Neuronal stem cell (in vitro differentiated cells): ENCODE measurements around the gene LY86.
A peak's percentile ranks its signal among the peaks of the same experiment; 100 is the strongest.

ENCODE experiments used
- DNase-seq: peaks from one replicate; pipeline ENCODE4 v3.0.0-alpha.2; 2013; ENCODE audit warnings: low spot score
- H2AFZ ChIP-seq: one replicate; pipeline ENCODE4 v1.6.1; 2013; ENCODE audit warnings: mild to moderate bottlenecking, low read length, inconsistent platforms
- H2AK5ac ChIP-seq: 2 replicates; pipeline ENCODE4 v1.6.1; 2013; ENCODE audit warnings: low read depth, mild to moderate bottlenecking, inconsistent platforms, low read length, moderate library complexity, mixed read lengths
- H2BK120ac ChIP-seq: 2 replicates; pipeline ENCODE4 v1.6.1; 2013; ENCODE audit warnings: low read depth, mild to moderate bottlenecking, inconsistent platforms, low read length, moderate library complexity, mixed read lengths
- H2BK12ac ChIP-seq: one replicate; pipeline ENCODE4 v1.6.1; 2013; ENCODE audit warnings: low read length, inconsistent platforms
- H2BK15ac ChIP-seq: 2 replicates; pipeline ENCODE4 v1.6.1; 2013; ENCODE audit warnings: mild to moderate bottlenecking, low read length, inconsistent platforms, mixed read lengths
- H2BK5ac ChIP-seq: one replicate; pipeline ENCODE4 v1.6.1; 2013; ENCODE audit warnings: inconsistent platforms, mild to moderate bottlenecking, low read length, moderate library complexity
- H3K14ac ChIP-seq: one replicate; pipeline ENCODE4 v1.6.1; 2013; ENCODE audit warnings: low read length, inconsistent platforms
- H3K18ac ChIP-seq: 2 replicates; pipeline ENCODE4 v1.6.1; 2013; ENCODE audit warnings: low read length, inconsistent platforms
- H3K23ac ChIP-seq: 2 replicates; pipeline ENCODE4 v1.6.1; 2013; ENCODE audit warnings: low read depth, mild to moderate bottlenecking, mixed read lengths, low read length, inconsistent platforms; ENCODE audit not compliant: poor library complexity
- H3K27ac ChIP-seq: replicated peaks from 3 replicates; pipeline ENCODE4 v1.5.1; 2013; ENCODE audit warnings: low read length, inconsistent platforms
- H3K27me3 ChIP-seq, 3 experiments: 2 replicates each; pipeline ENCODE4 v1.6.1; 2013; ENCODE audit warnings: low read length in 3 of 3, mild to moderate bottlenecking in 2 of 3, inconsistent platforms in 1 of 3, low read depth in 1 of 3, mixed read lengths in 1 of 3, moderate library complexity in 1 of 3; ENCODE audit not compliant: control insufficient read depth in 3 of 3, insufficient read depth in 3 of 3
- H3K36me3 ChIP-seq, 2 donors: replicated peaks in 1 of 2; 2 replicates each; pipeline ENCODE4 v1.6.1; 2013; ENCODE audit warnings: low read length in 2 of 2; ENCODE audit not compliant: control insufficient read depth in 2 of 2, insufficient read depth in 2 of 2
- H3K4ac ChIP-seq: 2 replicates; pipeline ENCODE4 v1.6.1; 2013; ENCODE audit warnings: inconsistent platforms, mild to moderate bottlenecking, low read length, moderate library complexity
- H3K4me1 ChIP-seq, 2 donors: 1 replicate in 1 of 2; 2 replicates in 1 of 2; pipeline ENCODE4 v1.6.1; 2013; ENCODE audit warnings: low read length in 2 of 2, low read depth in 1 of 2; ENCODE audit not compliant: control insufficient read depth in 2 of 2, insufficient read depth in 1 of 2
- H3K4me2 ChIP-seq: one replicate; pipeline ENCODE4 v1.6.1; 2013; ENCODE audit warnings: mild to moderate bottlenecking, low read length, inconsistent platforms; ENCODE audit not compliant: insufficient read depth, poor library complexity, severe bottlenecking
- H3K4me3 ChIP-seq, 2 donors: 2 replicates each; pipeline ENCODE4 v1.5.1; 2013; ENCODE audit warnings: low read length in 2 of 2, mild to moderate bottlenecking in 2 of 2, inconsistent platforms in 1 of 2, moderate library complexity in 1 of 2
- H3K79me1 ChIP-seq: one replicate; pipeline ENCODE4 v1.6.1; 2013; ENCODE audit warnings: low read depth, mild to moderate bottlenecking, inconsistent platforms, low read length, moderate library complexity
- H3K9ac ChIP-seq: one replicate; pipeline ENCODE4 v1.6.1; 2013; ENCODE audit warnings: mild to moderate bottlenecking, low read depth, low read length, inconsistent platforms; ENCODE audit not compliant: poor library complexity
- H3K9me3 ChIP-seq, 2 donors: replicated peaks in 1 of 2; 2 replicates each; pipeline versions ENCODE3 to v1.6.1; 2013; ENCODE audit warnings: low read length in 2 of 2, mild to moderate bottlenecking in 2 of 2, inconsistent platforms in 1 of 2, low read depth in 1 of 2, mixed read lengths in 1 of 2, moderate library complexity in 1 of 2; ENCODE audit not compliant: control insufficient read depth in 2 of 2, insufficient read depth in 1 of 2
- H4K8ac ChIP-seq: one replicate; pipeline ENCODE4 v1.6.1; 2013; ENCODE audit warnings: low read depth, mild to moderate bottlenecking, inconsistent platforms, low read length, moderate library complexity
- H4K91ac ChIP-seq: one replicate; pipeline ENCODE4 v1.6.1; 2013; ENCODE audit warnings: low read length, low read depth, mild to moderate bottlenecking, inconsistent platforms; ENCODE audit not compliant: poor library complexity
- WGBS, 2 donors: extraction: QIAGEN DNeasy Blood & Tissue Kit; methylation state at CpG; one replicate each; pipeline ENCODE4 v1.1.7; 2013; ENCODE audit warnings: missing lambda C conversion rate in 2 of 2, mixed read lengths in 1 of 2; ENCODE audit not compliant: insufficient read length in 2 of 2, insufficient replicate concordance in 1 of 2; ENCODE audit errors: extremely low coverage in 2 of 2; 5-methylcytosine and 5-hydroxymethylcytosine counted together

Gene LY86

DNA sequence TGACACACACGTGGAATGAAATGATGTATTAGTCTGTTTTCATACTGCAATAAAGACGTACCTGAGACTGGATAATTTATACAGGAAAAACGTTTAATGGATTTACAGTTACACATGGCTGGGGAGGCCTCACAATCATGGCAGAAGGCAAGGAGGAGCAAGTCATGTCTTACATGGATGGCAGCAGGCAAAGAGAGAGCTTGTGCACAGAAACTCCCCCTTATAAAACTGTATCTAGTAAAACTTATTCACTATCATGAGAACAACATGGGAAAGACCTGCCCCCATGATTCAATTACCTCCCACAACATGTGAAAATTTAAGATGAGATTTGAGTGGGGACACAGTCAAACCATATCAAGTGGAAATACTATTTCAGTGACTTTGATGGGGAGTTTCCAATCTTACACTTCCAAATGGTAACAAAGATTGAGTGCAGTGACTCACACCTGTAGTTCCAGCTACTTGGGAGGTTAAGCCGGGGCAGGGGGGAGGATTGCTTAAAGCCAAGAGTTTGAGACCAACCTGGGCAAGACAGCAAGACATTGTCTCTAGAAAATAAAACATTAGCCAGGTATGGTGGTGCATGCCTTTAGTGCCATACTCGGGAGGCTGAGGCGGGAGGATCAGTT, 8.2 kb upstream of the LY86 start:
- Histone ChIP-seq H3K36me3 (no peaks in the 10 kb centered on the region), H3K18ac (no peak overlapping the region), H3K4me3 (no peak overlapping the region), H3K4me1 (no peaks in the 10 kb centered on the region), H2BK5ac (no peak overlapping the region), H2BK12ac (no peak overlapping the region), H4K91ac (no peak overlapping the region), H3K27me3 (no peaks in the 10 kb centered on the region), H2BK120ac (no peak overlapping the region), H3K23ac (no peak overlapping the region), H3K27ac (no peak overlapping the region), H3K9me3 (no peaks in the 10 kb centered on the region), H3K79me1 (no peaks in the 10 kb centered on the region), H2BK15ac (no peak overlapping the region), H2AFZ (no peak overlapping the region), H3K4me2 (no peak overlapping the region), H2AK5ac (no peak overlapping the region), H4K8ac (no peak overlapping the region), H3K9ac (no peak overlapping the region), H3K4ac (no peak overlapping the region), H3K14ac (no peak overlapping the region)
- no CpG with 5 or more reads among the region's 6 CpGs for WGBS, 2 donors
- DNase-seq: no peak

DNA sequence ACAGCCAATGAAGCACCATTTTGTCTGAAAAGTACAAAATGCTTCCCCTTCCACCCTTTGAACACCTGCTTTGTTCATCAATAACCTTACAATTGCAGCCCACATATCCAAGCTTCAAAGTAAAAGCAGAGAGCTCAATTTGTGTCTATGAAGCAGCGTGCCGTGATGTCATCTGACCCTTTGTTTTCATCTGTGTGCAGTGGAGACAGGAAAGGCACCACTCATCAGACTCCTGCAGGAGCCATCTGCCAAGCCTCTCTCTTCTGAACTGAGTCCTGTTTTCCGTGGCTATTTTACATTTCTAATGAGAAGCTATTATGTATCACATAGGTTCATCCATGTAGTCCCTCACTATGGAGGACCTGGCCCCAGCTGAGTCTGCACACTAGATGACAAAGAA, 7.5 kb upstream of the LY86 start:
- no peak overlapping the region for H2AK5ac ChIP-seq
- H2BK5ac ChIP-seq: no peak overlapping the region
- H3K79me1 ChIP-seq: no peaks in the 10 kb centered on the region
- H2BK12ac ChIP-seq: no peak overlapping the region
- H3K23ac ChIP-seq: no peak overlapping the region
- no CpG with 5 or more reads among the region's 3 CpGs for WGBS, 2 donors
- no peak overlapping the region for H4K8ac ChIP-seq
- H3K18ac ChIP-seq: no peak overlapping the region
- no peak overlapping the region for H2BK15ac ChIP-seq
- no peak overlapping the region for H3K27ac ChIP-seq
- H3K4me3 ChIP-seq: no peak overlapping the region
- H3K4ac ChIP-seq: no peak overlapping the region
- H3K9me3 ChIP-seq: no peaks in the 10 kb centered on the region
- no peaks in the 10 kb centered on the region for H3K27me3 ChIP-seq
- no peaks in the 10 kb centered on the region for H3K4me1 ChIP-seq
- H3K4me2 ChIP-seq: no peak overlapping the region
- H4K91ac ChIP-seq: no peak overlapping the region
- no peaks in the 10 kb centered on the region for H3K36me3 ChIP-seq
- no peak overlapping the region for H3K9ac ChIP-seq
- no peak overlapping the region for H2AFZ ChIP-seq
- DNase-seq: no peak
- H2BK120ac ChIP-seq: no peak overlapping the region
- no peak overlapping the region for H3K14ac ChIP-seq

- no peak overlapping the region for H2BK120ac ChIP-seq
- no peaks in the 10 kb centered on the region for H3K4me1 ChIP-seq
- no peaks in the 10 kb centered on the region for H3K27me3 ChIP-seq
- H3K79me1 ChIP-seq: no peaks in the 10 kb centered on the region
- no peak overlapping the region for H4K91ac ChIP-seq
- no peak for DNase-seq
- no peak overlapping the region for H2BK5ac ChIP-seq
- H3K4ac ChIP-seq: no peak overlapping the region
- no peak overlapping the region for H3K9ac ChIP-seq
- WGBS, 2 donors: no CpG with 5 or more reads among the region's 1 CpG
- H3K14ac ChIP-seq: no peak overlapping the region
- H3K9me3 ChIP-seq: no peaks in the 10 kb centered on the region
- no peak overlapping the region for H3K18ac ChIP-seq
- H3K23ac ChIP-seq: no peak overlapping the region
- no peak overlapping the region for H2AFZ ChIP-seq
- H2BK15ac ChIP-seq: no peak overlapping the region
- no peak overlapping the region for H3K27ac ChIP-seq
- H2AK5ac ChIP-seq: no peak overlapping the region
- H3K36me3 ChIP-seq: no peaks in the 10 kb centered on the region
- H3K4me2 ChIP-seq: no peak overlapping the region
- H4K8ac ChIP-seq: no peak overlapping the region
- H3K4me3 ChIP-seq: no peak overlapping the region
- H2BK12ac ChIP-seq: no peak overlapping the region
Measured at GRCh38 chr6:6582131-6582530, 6.4 kb upstream of the LY86 start.

DNA sequence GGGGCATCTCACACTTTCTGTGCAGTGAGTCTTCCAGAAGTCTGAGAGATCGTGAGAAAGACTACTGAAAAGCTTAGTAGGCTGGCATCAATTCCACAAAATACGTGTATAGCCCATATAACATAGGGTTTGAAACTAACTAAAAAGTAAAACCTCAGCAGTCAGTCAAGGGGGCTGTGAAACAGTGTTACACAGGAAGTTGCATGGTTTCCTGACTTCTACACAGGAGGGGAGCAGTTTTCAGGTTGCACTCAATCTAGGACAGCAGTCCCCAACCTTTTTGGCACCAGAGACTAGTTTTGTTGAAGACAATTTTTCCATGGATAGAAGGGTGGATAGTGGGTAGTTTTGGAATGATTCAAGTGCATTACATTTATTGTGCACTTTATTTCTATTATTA, 4.7 kb upstream of the LY86 start:
- Histone ChIP-seq H2BK15ac (no peak overlapping the region), H3K4me2 (no peak overlapping the region), H2AK5ac (no peak overlapping the region), H3K14ac (no peak overlapping the region), H2BK120ac (no peak overlapping the region), H2BK12ac (no peak overlapping the region), H3K27ac (no peak overlapping the region), H3K27me3 (no peaks in the 10 kb centered on the region), H2AFZ (peak overlapping the region; percentile 47), H4K8ac (no peak overlapping the region), H4K91ac (no peak overlapping the region), H3K4ac (no peak overlapping the region), H3K79me1 (no peaks in the 10 kb centered on the region), H3K4me1 (no peaks in the 10 kb centered on the region), H2BK5ac (no peak overlapping the region), H3K9me3 (no peaks in the 10 kb centered on the region), H3K9ac (no peak overlapping the region), H3K18ac (no peak overlapping the region), H3K4me3 (no peak overlapping the region), H3K23ac (no peak overlapping the region), H3K36me3 (no peaks in the 10 kb centered on the region)
- DNase-seq: no peak
- WGBS, 2 donors: no CpG with 5 or more reads among the region's 2 CpGs
